SK-N-SH (cell line): Measurements from ENCODE around the gene CA10. TPM values are rescaled to one million over a fixed set of nuclear protein-coding genes. Genes with fewer than 3 reads are reported as not detected.

ENCODE experiments used
- CTCF ChIA-PET: fragments of 300-600, 350-600 bp; formaldehyde crosslinking; extraction: SDS; loops from one replicate; lab custom pipeline; 2021; lab: Yijun Ruan, JAX
- POLR2A ChIA-PET: fragments of 350-600 bp; sonication (Branson Sonifier 250); formaldehyde crosslinking; extraction: SDS; loops from one replicate; lab custom pipeline; 2020; ENCODE audit warnings: antibody characterized with exemption, inconsistent platforms; lab: Yijun Ruan, JAX
- DNase-seq: peaks from one replicate; pipeline ENCODE4 v3.0.0; 2012
- H2AFZ ChIP-seq: fragments of 200-600 bp; sonication (generic); 2 replicates; pipeline ENCODE4 v1.8.1; 2016; ENCODE audit warnings: antibody characterized with exemption, mild to moderate bottlenecking, low read depth
- H3F3A ChIP-seq: fragments of 200-600 bp; sonication (generic); replicated peaks from 2 replicates; pipeline ENCODE3; 2016; ENCODE audit warnings: antibody characterized with exemption, mild to moderate bottlenecking; ENCODE audit not compliant: insufficient read depth
- H3K27ac ChIP-seq, 2 experiments: fragments of 200-500 bp in 1 of 2; fragments of 200-600 bp in 1 of 2; sonication (Bioruptor generic) in 1 of 2; sonication (generic), shearing (Covaris generic) in 1 of 2; 2 replicates each; pipeline versions ENCODE4 v1.5.1 to v1.6.1; 2014 to 2016; ENCODE audit warnings: low read depth in 2 of 2, inconsistent platforms in 1 of 2, low read length in 1 of 2, mild to moderate bottlenecking in 1 of 2, mixed read lengths in 1 of 2
- H3K27me3 ChIP-seq: fragments of 200-600 bp; sonication (generic), shearing (Covaris generic); 2 replicates; pipeline ENCODE4 v1.6.1; 2016; ENCODE audit warnings: mixed run types; ENCODE audit not compliant: insufficient read depth
- H3K36me3 ChIP-seq, 2 experiments: fragments of 200-500 bp in 1 of 2; fragments of 200-600 bp in 1 of 2; sonication (Bioruptor generic) in 1 of 2; sonication (generic) in 1 of 2; replicated peaks in 1 of 2; 2 replicates each; pipeline versions ENCODE3 to v1.5.1; 2014 to 2016; ENCODE audit warnings: low read length in 1 of 2, mild to moderate bottlenecking in 1 of 2; ENCODE audit not compliant: insufficient read depth in 2 of 2, control insufficient read depth in 1 of 2
- H3K4me1 ChIP-seq, 2 experiments: fragments of 200-500 bp in 1 of 2; fragments of 200-600 bp in 1 of 2; sonication (Bioruptor generic) in 1 of 2; sonication (generic), shearing (Covaris generic) in 1 of 2; 2 replicates each; pipeline versions ENCODE4 v1.5.1 to v1.6.1; 2014 to 2016; ENCODE audit warnings: low read depth in 1 of 2, low read length in 1 of 2, mixed run types in 1 of 2; ENCODE audit not compliant: insufficient read depth in 2 of 2, control insufficient read depth in 1 of 2
- H3K4me2 ChIP-seq: fragments of 200-600 bp; sonication (generic), shearing (Covaris generic); 2 replicates; pipeline ENCODE4 v1.6.1; 2017; ENCODE audit warnings: mixed run types
- H3K4me3 ChIP-seq, 2 experiments: fragments of 200-500 bp in 1 of 2; fragments of 200-600 bp in 1 of 2; sonication (Bioruptor generic) in 1 of 2; sonication (generic), shearing (Covaris generic) in 1 of 2; 2 replicates each; pipeline versions ENCODE4 v1.5.1 to v1.8.1; 2014 to 2016; ENCODE audit warnings: low read depth in 2 of 2, inconsistent platforms in 1 of 2, low read length in 1 of 2, mild to moderate bottlenecking in 1 of 2, mixed read lengths in 1 of 2, moderate library complexity in 1 of 2
- H3K79me2 ChIP-seq: fragments of 200-600 bp; sonication (generic); 2 replicates; pipeline ENCODE4 v1.8.1; 2017; ENCODE audit warnings: mild to moderate bottlenecking; ENCODE audit not compliant: insufficient read depth
- H3K9ac ChIP-seq: fragments of 200-600 bp; sonication (generic); 2 replicates; pipeline ENCODE4 v1.6.1; 2017; ENCODE audit warnings: mixed run types
- H3K9me2 ChIP-seq: fragments of 200-600 bp; sonication (generic); 2 replicates; pipeline ENCODE4 v1.6.1; 2017; ENCODE audit warnings: mixed run types
- H3K9me3 ChIP-seq: fragments of 200-600 bp; sonication (generic); 2 replicates; pipeline ENCODE4 v1.6.1; 2017; ENCODE audit warnings: mixed run types, mild to moderate bottlenecking, moderate library complexity
- H4K20me1 ChIP-seq: fragments of 200-600 bp; sonication (generic); 2 replicates; pipeline ENCODE4 v1.6.1; 2017; ENCODE audit warnings: mild to moderate bottlenecking, mixed run types; ENCODE audit not compliant: insufficient read depth
- CHD2 ChIP-seq: fragments of 150-350 bp; IDR thresholded peaks from 2 replicates; pipeline ENCODE4 v1.6.1; 2018; ENCODE audit warnings: low read length; ENCODE audit not compliant: partially characterized antibody
- EP300 ChIP-seq, 2 experiments: IDR thresholded peaks; 2 replicates each; pipeline versions ENCODE4 v1.4.0 to v1.6.1; 2012; ENCODE audit warnings: borderline replicate concordance in 1 of 2, low read depth in 1 of 2, low read length in 1 of 2
- FOSL2 ChIP-seq: IDR thresholded peaks from 2 replicates; pipeline ENCODE4 v1.4.0; 2012; ENCODE audit warnings: low read depth, mild to moderate bottlenecking, moderate library complexity, borderline replicate concordance
- FOXM1 ChIP-seq: IDR thresholded peaks from 2 replicates; pipeline ENCODE4 v1.4.0; 2012; ENCODE audit warnings: low read depth, mild to moderate bottlenecking
- JUND ChIP-seq: IDR thresholded peaks from 2 replicates; pipeline ENCODE4 v1.4.0; 2012
- MXI1 ChIP-seq: IDR thresholded peaks from 2 replicates; pipeline ENCODE4 v1.6.1; 2012; ENCODE audit warnings: mild to moderate bottlenecking, low read depth, low read length, improper control_type of control experiment
- RCOR1 ChIP-seq: fragments of 150-350 bp; IDR thresholded peaks from 2 replicates; pipeline ENCODE4 v1.6.1; 2017; ENCODE audit warnings: antibody characterized with exemption, low read length
- RFX5 ChIP-seq: IDR thresholded peaks from 2 replicates; pipeline ENCODE4 v1.6.1; 2012; ENCODE audit warnings: mild to moderate bottlenecking, improper control_type of control experiment, low read length
- SIN3A ChIP-seq: IDR thresholded peaks from 2 replicates; pipeline ENCODE4 v1.6.1; 2012; ENCODE audit warnings: low read depth, mild to moderate bottlenecking, low read length, moderate library complexity, borderline replicate concordance
- SMC3 ChIP-seq: IDR thresholded peaks from 2 replicates; pipeline ENCODE4 v1.6.1; 2012; ENCODE audit warnings: low read depth, low read length, improper control_type of control experiment
- TAF1 ChIP-seq: IDR thresholded peaks from 2 replicates; pipeline ENCODE4 v1.6.1; 2012; ENCODE audit warnings: low read depth, mild to moderate bottlenecking, low read length, moderate library complexity, borderline replicate concordance
- TCF12 ChIP-seq: IDR thresholded peaks from 2 replicates; pipeline ENCODE4 v1.4.0; 2012
- TEAD4 ChIP-seq: IDR thresholded peaks from 2 replicates; pipeline ENCODE4 v1.4.0; 2012; ENCODE audit warnings: mild to moderate bottlenecking, borderline replicate concordance; ENCODE audit not compliant: insufficient read depth
- YY1 ChIP-seq: IDR thresholded peaks from 2 replicates; pipeline ENCODE4 v1.4.0; 2012; ENCODE audit warnings: low read depth, mild to moderate bottlenecking
- WGBS: methylation state at CpG from one replicate; pipeline ENCODE4 v1.1.6; 2017; ENCODE audit warnings: low lambda C conversion rate; 5-methylcytosine and 5-hydroxymethylcytosine counted together
- polyA plus RNA-seq, 3 experiments: library from polyadenylated mRNA; depleted of rRNA; stranded (reverse); fragments of >200 nt; gene quantifications; 2 replicates each; pipeline ENCODE4 v1.2.3, GENCODE V29; 2012
- TF ChIP-seq, protein P1 (sequence below): IDR thresholded peaks from 2 replicates; pipeline ENCODE4 v1.4.0; 2012; ENCODE audit warnings: low read depth
- TF ChIP-seq, protein P2 (sequence below): IDR thresholded peaks from 2 replicates; pipeline ENCODE4 v1.6.1; 2012; ENCODE audit warnings: mild to moderate bottlenecking, low read depth, low read length, moderate library complexity
- TF ChIP-seq, protein P3 (sequence below): fragments of 150-350 bp; IDR thresholded peaks from 2 replicates; pipeline ENCODE4 v1.6.1; 2016; ENCODE audit warnings: mild to moderate bottlenecking, low read depth, low read length
- TF ChIP-seq, protein P4 (sequence below): fragments of 200-600 bp; sonication (generic); IDR thresholded peaks from 2 replicates; pipeline ENCODE4 v1.6.1; 2017; ENCODE audit warnings: antibody characterized with exemption, mild to moderate bottlenecking, moderate library complexity
- TF ChIP-seq, protein P5 (sequence below): IDR thresholded peaks from 2 replicates; pipeline ENCODE4 v1.4.0; 2012; ENCODE audit warnings: low read depth, borderline replicate concordance

The CA10 gene
- polyA plus RNA-seq, 1 of the 3 experiments (the other 2 are of a cell fraction), result not detected

DNA sequence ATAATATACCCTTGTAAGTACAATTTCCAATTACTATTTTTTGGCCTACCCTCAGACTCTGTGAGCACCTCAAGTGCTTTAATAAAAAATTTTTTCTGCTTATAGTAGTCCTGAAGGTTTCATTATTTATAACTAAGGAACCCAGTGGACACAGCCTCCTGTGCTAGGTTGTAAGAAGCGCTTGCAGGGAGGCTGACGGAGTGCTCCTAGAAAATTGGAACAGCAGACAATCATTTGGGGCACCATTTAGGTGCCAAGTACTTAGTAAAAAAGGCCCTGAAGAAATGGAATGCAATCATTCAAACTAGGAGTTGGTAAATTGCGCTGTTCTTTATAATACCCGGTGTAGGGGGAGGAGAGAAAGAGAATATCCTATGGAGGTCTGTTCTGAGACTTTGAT is 19.8 kb downstream of the CA10 start:
- Histone ChIP-seq H3K27me3 (no peaks in the 10 kb centered on the region), H3K4me2 (no peak overlapping the region), H3K4me1 (no peaks in the 10 kb centered on the region), H3K9me2 (no peaks in the 10 kb centered on the region), H3K79me2 (no peaks in the 10 kb centered on the region), H3K4me3 (no peak overlapping the region), H3K9me3 (no peaks in the 10 kb centered on the region), H2AFZ (no peak overlapping the region), H3F3A (no peaks in the 10 kb centered on the region), H3K27ac (no peak overlapping the region), H4K20me1 (no peaks in the 10 kb centered on the region), H3K9ac (no peak overlapping the region), H3K36me3 (no peaks in the 10 kb centered on the region)
- ChIA-PET POLR2A (no interaction called here), CTCF (interaction anchor here (1.6 kb wide), 1 partner anchor 16 kb away, joined by 5 read pairs; no protein-coding TSS in a partner anchor)
- TF ChIP-seq EP300 (IDR thresholded peaks at IDR 0.05; ENCODE audit: borderline replicate concordance in 1 of 2, low read depth in 1 of 2, low read length in 1 of 2) (no peak), FOSL2 (no peak), RCOR1 (no peak), TEAD4 (no peak), RFX5 (no peak), FOXM1 (no peak), SMC3 (no peak)
- TF ChIP-seq, protein P1, sequence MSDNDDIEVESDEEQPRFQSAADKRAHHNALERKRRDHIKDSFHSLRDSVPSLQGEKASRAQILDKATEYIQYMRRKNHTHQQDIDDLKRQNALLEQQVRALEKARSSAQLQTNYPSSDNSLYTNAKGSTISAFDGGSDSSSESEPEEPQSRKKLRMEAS, result no peak
- TF ChIP-seq, protein P2, sequence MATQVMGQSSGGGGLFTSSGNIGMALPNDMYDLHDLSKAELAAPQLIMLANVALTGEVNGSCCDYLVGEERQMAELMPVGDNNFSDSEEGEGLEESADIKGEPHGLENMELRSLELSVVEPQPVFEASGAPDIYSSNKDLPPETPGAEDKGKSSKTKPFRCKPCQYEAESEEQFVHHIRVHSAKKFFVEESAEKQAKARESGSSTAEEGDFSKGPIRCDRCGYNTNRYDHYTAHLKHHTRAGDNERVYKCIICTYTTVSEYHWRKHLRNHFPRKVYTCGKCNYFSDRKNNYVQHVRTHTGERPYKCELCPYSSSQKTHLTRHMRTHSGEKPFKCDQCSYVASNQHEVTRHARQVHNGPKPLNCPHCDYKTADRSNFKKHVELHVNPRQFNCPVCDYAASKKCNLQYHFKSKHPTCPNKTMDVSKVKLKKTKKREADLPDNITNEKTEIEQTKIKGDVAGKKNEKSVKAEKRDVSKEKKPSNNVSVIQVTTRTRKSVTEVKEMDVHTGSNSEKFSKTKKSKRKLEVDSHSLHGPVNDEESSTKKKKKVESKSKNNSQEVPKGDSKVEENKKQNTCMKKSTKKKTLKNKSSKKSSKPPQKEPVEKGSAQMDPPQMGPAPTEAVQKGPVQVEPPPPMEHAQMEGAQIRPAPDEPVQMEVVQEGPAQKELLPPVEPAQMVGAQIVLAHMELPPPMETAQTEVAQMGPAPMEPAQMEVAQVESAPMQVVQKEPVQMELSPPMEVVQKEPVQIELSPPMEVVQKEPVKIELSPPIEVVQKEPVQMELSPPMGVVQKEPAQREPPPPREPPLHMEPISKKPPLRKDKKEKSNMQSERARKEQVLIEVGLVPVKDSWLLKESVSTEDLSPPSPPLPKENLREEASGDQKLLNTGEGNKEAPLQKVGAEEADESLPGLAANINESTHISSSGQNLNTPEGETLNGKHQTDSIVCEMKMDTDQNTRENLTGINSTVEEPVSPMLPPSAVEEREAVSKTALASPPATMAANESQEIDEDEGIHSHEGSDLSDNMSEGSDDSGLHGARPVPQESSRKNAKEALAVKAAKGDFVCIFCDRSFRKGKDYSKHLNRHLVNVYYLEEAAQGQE, result no peak
- TF ChIP-seq, protein P3, sequence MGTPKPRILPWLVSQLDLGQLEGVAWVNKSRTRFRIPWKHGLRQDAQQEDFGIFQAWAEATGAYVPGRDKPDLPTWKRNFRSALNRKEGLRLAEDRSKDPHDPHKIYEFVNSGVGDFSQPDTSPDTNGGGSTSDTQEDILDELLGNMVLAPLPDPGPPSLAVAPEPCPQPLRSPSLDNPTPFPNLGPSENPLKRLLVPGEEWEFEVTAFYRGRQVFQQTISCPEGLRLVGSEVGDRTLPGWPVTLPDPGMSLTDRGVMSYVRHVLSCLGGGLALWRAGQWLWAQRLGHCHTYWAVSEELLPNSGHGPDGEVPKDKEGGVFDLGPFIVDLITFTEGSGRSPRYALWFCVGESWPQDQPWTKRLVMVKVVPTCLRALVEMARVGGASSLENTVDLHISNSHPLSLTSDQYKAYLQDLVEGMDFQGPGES, result no peak
- no peak for DNase-seq
- 27% methylated on average over 4 of the region's 4 CpGs for WGBS

DNA sequence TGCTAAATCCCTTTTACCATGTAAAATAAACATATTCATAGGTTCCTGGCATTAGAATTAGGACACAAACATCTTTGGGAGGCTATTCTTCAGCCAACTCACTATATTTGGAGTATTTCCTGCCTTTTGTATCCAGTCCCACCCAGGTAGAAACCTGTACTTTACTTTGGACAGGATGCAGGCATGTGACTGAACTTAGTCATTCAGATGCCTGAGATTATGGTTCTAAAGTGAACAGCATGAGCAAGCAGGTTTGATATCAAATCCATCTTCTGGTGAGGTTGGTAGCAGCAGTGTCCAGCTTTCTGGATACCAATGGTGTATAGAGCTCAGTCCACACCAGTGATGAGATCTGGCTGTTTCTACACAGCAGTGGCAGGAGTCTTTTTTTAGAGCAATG is 20.2 kb downstream of the CA10 start:
- POLR2A ChIA-PET, result no interaction called here
- TF ChIP-seq SIN3A (no peak), EP300 (IDR thresholded peaks at IDR 0.05; ENCODE audit: borderline replicate concordance in 1 of 2, low read depth in 1 of 2, low read length in 1 of 2) (no peak), TCF12 (no peak), FOSL2 (no peak), SMC3 (no peak), RFX5 (no peak), TAF1 (no peak), YY1 (no peak), CHD2 (no peak), JUND (no peak), MXI1 (no peak)
- TF ChIP-seq, protein P4, sequence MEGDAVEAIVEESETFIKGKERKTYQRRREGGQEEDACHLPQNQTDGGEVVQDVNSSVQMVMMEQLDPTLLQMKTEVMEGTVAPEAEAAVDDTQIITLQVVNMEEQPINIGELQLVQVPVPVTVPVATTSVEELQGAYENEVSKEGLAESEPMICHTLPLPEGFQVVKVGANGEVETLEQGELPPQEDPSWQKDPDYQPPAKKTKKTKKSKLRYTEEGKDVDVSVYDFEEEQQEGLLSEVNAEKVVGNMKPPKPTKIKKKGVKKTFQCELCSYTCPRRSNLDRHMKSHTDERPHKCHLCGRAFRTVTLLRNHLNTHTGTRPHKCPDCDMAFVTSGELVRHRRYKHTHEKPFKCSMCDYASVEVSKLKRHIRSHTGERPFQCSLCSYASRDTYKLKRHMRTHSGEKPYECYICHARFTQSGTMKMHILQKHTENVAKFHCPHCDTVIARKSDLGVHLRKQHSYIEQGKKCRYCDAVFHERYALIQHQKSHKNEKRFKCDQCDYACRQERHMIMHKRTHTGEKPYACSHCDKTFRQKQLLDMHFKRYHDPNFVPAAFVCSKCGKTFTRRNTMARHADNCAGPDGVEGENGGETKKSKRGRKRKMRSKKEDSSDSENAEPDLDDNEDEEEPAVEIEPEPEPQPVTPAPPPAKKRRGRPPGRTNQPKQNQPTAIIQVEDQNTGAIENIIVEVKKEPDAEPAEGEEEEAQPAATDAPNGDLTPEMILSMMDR, result no peak
- TF ChIP-seq, protein P5, sequence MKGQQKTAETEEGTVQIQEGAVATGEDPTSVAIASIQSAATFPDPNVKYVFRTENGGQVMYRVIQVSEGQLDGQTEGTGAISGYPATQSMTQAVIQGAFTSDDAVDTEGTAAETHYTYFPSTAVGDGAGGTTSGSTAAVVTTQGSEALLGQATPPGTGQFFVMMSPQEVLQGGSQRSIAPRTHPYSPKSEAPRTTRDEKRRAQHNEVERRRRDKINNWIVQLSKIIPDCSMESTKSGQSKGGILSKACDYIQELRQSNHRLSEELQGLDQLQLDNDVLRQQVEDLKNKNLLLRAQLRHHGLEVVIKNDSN, result no peak
- TF ChIP-seq, protein P3, result no peak

More for the DNA sequence above, 20.2 kb downstream of the CA10 start:
- H3K9me2 ChIP-seq, result no peaks in the 10 kb centered on the region
- no peak overlapping the region for H3K9ac ChIP-seq
- H3K4me3 ChIP-seq, result no peak overlapping the region
- no peaks in the 10 kb centered on the region for H3K36me3 ChIP-seq
- CTCF ChIA-PET, result interaction anchor here (1.4 to 1.6 kb wide), 2 partner anchors 14 to 16 kb away, joined by 3 to 5 read pairs; no protein-coding TSS in a partner anchor
- no peaks in the 10 kb centered on the region for H3K27me3 ChIP-seq
- no peaks in the 10 kb centered on the region for H3K4me1 ChIP-seq
- H3F3A ChIP-seq, result no peaks in the 10 kb centered on the region
- no peak overlapping the region for H3K27ac ChIP-seq
- no peaks in the 10 kb centered on the region for H3K79me2 ChIP-seq
- H4K20me1 ChIP-seq, result no peaks in the 10 kb centered on the region
- no peak for DNase-seq
- no peaks in the 10 kb centered on the region for H3K9me3 ChIP-seq
- no peak overlapping the region for H2AFZ ChIP-seq
- no peak overlapping the region for H3K4me2 ChIP-seq
